ENCODE measurements around the gene CAPNS1. TPM values are rescaled to one million over a fixed set of nuclear protein-coding genes. Genes with fewer than 3 reads are reported as not detected.
A peak's percentile ranks its signal among the peaks of the same experiment; 100 is the strongest.

Gene CAPNS1
- total and polyA plus RNA-seq, 2 of the 13 experiments (the other 11 are each of a cell fraction or from before 2014, with no cell fraction given) = 322 to 526 TPM

- no peak for TF ChIP-seq ZBTB46 (CRISPR knock-in tag; IDR thresholded peaks at IDR 0.05; ENCODE audit: borderline replicate concordance)
- TF ChIP-seq NR0B2 (CRISPR knock-in tag; IDR thresholded peaks at IDR 0.05) = no peak
- TF ChIP-seq ZBTB21 (CRISPR knock-in tag; IDR thresholded peaks at IDR 0.05) = no peak
- no peak for TF ChIP-seq GATA4 (IDR thresholded peaks at IDR 0.05; ENCODE audit: borderline replicate concordance, low read depth)
- 0 out of 2 replicates have a peak, but pooled peaks have one; percentile 15 for TF ChIP-seq ZNF563 (CRISPR knock-in tag; IDR thresholded peaks at IDR 0.05)
- peak; percentile 30; the same call in 1 of the 2 replicates for TF ChIP-seq HOXA3 (CRISPR knock-in tag; IDR thresholded peaks at IDR 0.05)
- TF ChIP-seq ZNF646 (CRISPR knock-in tag; IDR thresholded peaks at IDR 0.05) = 0 out of 2 replicates have a peak, but pooled peaks have one; percentile 9
- 0 out of 2 replicates have a peak, but pooled peaks have one; percentile 88 for TF ChIP-seq ZNF224 (CRISPR knock-in tag; IDR thresholded peaks at IDR 0.05)
- TF ChIP-seq U2AF2 (IDR thresholded peaks at IDR 0.05; ENCODE audit: low read depth, low read length) = no peak
- TF ChIP-seq TOPORS (CRISPR knock-in tag; IDR thresholded peaks at IDR 0.05) = no peak
- no peak for TF ChIP-seq ZSCAN31 (CRISPR knock-in tag; IDR thresholded peaks at IDR 0.05; ENCODE audit: low read depth)
- no peak for TF ChIP-seq CEBPZ (IDR thresholded peaks at IDR 0.05; ENCODE audit: low read length)
- no peak for TF ChIP-seq ZNF770 (CRISPR knock-in tag; IDR thresholded peaks at IDR 0.05)
Measured at GRCh38 chr19:36140304-36141038, 605 bp downstream of the CAPNS1 start (continued).

All from HepG2 (cell line).